A549 (cell line): Measurements from ENCODE around the gene PIK3CA.

Experiments
- RAD21 ChIP-seq, 2 experiments: fragments of >200 bp in 1 of 2; sonication (Bioruptor Twin) in 1 of 2; formaldehyde crosslinking in 1 of 2; IDR thresholded peaks in 1 of 2; conservative IDR thresholded peaks in 1 of 2; 2 replicates in 1 of 2; 3 replicates in 1 of 2; pipeline ENCODE4 v1.6.1; 2012 to 2018; ENCODE audit warnings: inconsistent platforms in 1 of 2
- ZC3H11A ChIP-seq: fragments of 450-650 bp; IDR thresholded peaks from 2 replicates; pipeline ENCODE4 v1.6.1; 2014; ENCODE audit warnings: antibody characterized with exemption, mild to moderate bottlenecking

- no peak for TF ChIP-seq RAD21 (conservative IDR thresholded peaks at IDR 0.05 in 1 of 2, IDR thresholded peaks at IDR 0.05 in 1 of 2)
- TF ChIP-seq ZC3H11A, result no peak
These were observed 10.3 kb downstream of the PIK3CA start for GRCh38 chr3:179158336-179159039.
